ENCODE data around the gene KRTAP10-8.
"Not testable (repeated sequence)": the region's sequence is repeated elsewhere in the genome, so short reads cannot be mapped to it uniquely, and the experiment has no call there.

KRTAP10-8 gene

GRCh38 chr21:44618909-44619308, 7.0 kb downstream of the KRTAP10-8 start:
- DNase-seq = no peak

DNA sequence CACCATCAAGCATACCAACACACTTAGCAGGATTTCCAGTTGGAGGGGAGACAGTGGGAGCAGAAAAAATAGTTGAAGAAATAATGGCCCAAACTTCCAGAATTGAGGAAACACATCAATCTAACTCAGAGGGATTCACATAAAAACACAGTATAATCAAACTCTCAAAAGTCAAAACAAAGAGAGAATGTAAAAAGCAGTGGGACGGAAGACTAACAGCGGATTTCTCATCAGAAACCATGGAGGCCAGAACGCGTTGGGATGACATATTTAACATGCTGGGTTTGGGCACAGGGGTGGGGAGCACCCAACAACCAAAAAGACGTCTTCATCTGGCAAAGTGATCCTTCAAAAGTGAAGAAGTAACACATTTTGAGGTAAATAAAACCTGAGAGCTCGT, 8.0 kb downstream of the KRTAP10-8 start:
- DNase-seq = no peak

DNA sequence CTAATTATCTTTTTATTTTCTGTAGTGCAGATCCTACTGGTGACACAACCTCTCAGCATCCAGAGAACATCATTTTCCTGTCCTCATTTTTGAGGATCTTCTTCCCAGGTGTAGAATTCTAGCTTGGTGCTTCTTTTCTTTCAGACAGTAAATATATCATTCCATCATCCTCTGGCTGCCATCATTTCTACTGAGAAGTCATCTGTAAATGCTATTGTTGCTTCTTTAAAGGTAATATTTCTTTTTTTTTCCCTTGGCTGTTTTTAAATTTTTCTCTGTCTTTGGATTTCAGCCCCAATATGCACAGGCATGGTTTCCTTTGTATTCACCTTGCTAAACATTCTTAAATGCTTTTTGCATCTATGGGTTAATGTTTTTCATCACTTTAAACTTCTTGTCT, 11.7 kb downstream of the KRTAP10-8 start:
- no peak for DNase-seq

GRCh38 chr21:44625756-44626155, 13.9 kb downstream of the KRTAP10-8 start:
- no peak for DNase-seq

DNA sequence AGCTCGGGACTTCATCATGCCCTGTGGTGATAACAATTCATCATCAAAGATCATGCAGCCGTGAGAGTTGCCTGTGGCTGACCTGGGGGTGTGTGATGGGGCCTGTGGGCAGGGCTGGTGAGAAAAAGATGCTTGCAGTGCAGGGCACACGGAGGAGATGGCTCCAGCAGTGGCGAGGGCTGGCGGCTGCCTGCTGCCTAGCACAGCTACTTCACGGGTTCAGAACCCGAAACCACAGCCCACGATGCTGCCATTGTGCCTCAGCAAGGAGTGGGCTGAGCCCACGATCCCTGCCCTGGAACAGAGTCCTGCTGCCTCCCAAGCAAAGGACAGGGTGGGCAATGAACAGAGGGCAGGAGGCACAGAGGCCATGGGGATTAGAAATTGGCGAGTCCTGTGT, 14.4 kb downstream of the KRTAP10-8 start:
- DNase-seq = no peak

- DNase-seq = no peak
These were observed 14.8 kb downstream of the KRTAP10-8 start, which contains the start of gene KRTAP10-9 for GRCh38 chr21:44626673-44627143. TSS of gene KRTAP10-9 (plus strand) at chr21:44627093. CDS start at chr21:44627172, 79 bp downstream.

- not testable (repeated sequence) for DNase-seq
These were observed 15.4 kb downstream of the KRTAP10-8 start for GRCh38 chr21:44627181-44627822.

GRCh38 chr21:44627831-44628233, 16.0 kb downstream of the KRTAP10-8 start:
- not testable (repeated sequence) for DNase-seq

- DNase-seq = no peak
These were observed 17.0 kb downstream of the KRTAP10-8 start for GRCh38 chr21:44628707-44629391.

DNA sequence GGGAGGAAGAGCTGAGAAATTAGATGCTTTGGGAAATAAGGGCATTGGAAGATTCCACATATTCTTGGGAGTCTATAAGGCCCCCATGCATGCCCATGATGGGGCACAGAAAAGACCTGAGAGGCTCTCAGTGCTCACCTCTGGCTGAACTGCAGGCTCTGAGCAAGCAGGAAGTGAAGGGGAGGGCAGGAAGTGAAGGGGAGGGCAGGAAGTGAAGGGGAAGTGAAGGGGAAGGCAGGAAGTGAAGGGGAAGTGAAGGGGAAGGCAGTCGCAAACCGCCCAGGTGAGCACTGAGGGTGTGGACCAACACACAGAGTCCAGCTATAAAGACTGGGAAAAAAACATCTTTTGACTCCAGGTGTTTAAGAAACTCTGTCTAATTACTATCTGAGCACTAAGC, 18.6 kb downstream of the KRTAP10-8 start:
- no peak for DNase-seq

- no peak for DNase-seq
These were observed 20.2 kb downstream of the KRTAP10-8 start for GRCh38 chr21:44632067-44632466.

- no peak for DNase-seq
These were observed 24.5 kb downstream of the KRTAP10-8 start for GRCh38 chr21:44636209-44637017.

- no peak for DNase-seq
These were observed 25.4 kb downstream of the KRTAP10-8 start, which contains the start of gene KRTAP10-10 for GRCh38 chr21:44637018-44637850. TSS of gene KRTAP10-10 (plus strand) at chr21:44637356. CDS start at chr21:44637418, 62 bp downstream.

GRCh38 chr21:44637851-44638348, 26.0 kb downstream of the KRTAP10-8 start:
- not testable (repeated sequence) for DNase-seq

DNA sequence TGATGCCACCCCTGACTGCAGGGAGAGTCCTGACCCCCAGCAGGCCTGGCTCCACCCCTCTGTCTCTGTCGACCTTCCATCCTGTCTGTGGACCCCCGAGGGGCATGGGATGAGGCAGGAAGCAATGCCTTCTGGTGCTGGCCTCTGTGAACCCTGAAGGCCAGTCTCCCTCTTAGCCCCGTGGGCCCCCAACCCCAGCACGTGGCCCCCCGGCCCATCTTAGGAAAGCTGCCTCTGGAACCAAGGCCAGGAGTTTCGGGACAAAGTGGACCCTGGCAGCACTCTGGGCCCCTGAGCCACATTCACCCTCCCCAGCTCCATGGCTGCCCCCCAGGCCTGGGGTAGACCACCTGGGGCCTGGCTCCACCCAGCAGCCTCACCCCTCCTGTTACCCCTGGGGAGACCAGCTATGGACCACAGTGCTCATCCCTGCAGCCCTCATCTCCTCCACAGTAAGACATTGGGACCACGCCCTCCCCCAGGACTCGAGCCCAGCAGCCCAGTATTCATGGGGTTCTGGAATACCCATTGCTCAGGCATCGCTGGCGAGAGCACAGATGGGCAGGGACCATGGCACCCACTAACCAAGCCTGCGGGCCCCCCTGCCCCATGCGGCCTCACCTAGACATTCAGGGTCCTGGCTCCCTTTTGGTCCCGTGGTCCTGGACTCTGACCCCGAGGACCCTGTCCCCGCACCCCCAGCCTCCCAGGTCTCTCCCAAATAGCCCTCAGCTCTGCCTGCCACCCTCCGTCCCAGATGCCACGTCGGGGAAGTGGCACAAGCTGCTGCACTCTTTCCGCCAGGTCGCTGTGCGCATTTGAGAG, 26.8 kb downstream of the KRTAP10-8 start:
- not testable (repeated sequence) for DNase-seq

DNA sequence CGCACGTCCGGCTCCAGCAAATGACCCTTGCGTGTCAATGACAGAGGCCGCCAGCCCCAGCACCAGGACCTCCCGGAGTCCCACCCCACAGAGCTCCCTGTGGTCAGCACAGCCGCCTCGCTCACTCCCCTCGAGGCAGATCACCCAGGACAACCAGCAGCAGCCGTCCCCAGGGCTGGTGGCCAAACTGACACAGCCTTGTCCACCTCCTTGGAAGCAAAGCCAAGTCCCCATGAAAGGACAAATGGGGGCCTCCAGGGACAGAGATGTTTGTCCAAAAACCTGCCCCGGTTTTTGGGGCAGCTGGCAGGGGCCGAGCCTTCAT, 27.4 kb downstream of the KRTAP10-8 start:
- no peak for DNase-seq

DNA sequence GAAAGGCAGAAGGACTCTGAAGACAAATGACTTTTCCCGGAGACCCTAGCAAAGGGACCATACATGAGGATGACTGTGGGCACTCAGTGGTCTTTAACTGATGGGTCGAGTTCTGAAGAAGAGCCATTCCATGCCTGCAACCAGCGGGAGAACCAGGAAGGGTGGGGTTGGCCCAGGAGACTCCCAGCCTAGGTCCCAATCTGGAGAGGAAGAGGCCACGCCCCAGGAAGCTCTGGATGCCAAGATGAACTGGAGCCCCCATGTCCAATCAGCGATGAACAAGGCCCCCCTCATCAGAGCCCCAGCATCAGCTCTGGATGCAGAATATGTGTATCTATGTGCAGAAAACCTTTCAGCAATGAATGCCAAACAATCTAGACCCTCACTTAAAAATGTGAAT, 28.9 kb downstream of the KRTAP10-8 start:
- DNase-seq = no peak

- DNase-seq = no peak
These were observed 31.9 kb downstream of the KRTAP10-8 start for GRCh38 chr21:44643741-44644310.

DNA sequence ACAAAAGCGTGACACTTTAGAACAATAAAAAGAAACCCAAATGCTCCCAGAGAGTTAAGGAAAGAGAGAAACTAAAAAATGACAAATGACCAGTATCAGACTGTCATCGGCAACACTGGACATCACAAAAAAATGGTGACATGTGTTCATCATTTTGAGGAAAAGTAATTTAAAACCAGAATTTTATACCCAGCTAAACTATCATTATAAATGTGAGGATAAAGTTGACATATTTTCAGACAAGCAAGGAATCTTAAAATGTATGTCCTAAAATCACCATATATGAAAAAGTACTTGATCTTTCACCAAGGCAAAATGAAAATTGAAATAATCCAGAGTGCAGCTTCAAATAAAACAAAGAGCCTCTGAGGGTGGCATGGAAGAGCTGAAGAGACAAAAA, 33.0 kb downstream of the KRTAP10-8 start:
- DNase-seq = no peak

DNA sequence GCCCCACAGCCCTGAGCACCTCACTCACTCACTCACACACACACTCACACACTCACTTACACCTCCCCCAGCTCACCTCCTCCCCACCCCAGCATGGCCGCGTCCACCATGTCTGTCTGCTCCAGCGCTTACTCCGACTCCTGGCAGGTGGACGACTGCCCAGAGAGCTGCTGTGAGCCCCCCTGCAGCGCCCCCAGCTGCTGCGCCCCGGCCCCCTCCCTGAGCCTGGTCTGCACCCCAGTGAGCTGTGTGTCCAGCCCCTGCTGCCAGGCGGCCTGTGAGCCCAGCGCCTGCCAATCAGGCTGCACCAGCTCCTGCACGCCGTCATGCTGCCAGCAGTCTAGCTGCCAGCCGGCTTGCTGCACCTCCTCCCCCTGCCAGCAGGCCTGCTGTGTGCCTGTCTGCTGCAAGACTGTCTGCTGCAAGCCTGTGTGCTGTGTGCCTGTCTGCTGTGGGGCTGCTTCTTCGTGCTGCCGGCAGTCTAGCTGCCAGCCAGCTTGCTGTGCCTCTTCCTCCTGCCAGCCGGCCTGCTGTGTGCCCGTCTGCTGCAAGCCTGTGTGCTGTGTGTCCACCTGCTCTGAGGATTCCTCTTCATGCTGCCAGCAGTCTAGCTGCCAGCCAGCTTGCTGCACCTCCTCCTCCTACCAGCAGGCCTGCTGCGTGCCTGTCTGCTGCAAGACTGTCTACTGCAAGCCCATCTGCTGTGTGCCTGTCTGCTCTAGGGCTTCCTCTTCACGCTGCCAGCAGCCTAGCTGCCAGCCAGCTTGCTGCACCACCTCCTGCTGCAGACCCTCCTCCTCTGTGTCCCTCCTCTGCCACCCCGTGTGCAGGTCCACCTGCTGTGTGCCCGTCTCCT, 34.7 kb downstream of the KRTAP10-8 start, which contains the start of gene KRTAP10-11:
TSS of gene KRTAP10-11 (plus strand) at position 49 of the 856 bp plus-strand sequence. CDS start at position 94, 45 bp downstream.
- not testable (repeated sequence) for DNase-seq

All from KG1 (cell line).